ENCODE results near the gene EHD1. TPM values are rescaled to one million over a fixed set of nuclear protein-coding genes. Genes with fewer than 3 reads are reported as not detected.
A peak's percentile ranks its signal among the peaks of the same experiment; 100 is the strongest.

EHD1 gene
- total and polyA plus RNA-seq, 9 of the 15 experiments (the other 6 are each of a cell fraction or from before 2014, with no cell fraction given): 0.46 to 65.0 (median 16.4) TPM

DNA sequence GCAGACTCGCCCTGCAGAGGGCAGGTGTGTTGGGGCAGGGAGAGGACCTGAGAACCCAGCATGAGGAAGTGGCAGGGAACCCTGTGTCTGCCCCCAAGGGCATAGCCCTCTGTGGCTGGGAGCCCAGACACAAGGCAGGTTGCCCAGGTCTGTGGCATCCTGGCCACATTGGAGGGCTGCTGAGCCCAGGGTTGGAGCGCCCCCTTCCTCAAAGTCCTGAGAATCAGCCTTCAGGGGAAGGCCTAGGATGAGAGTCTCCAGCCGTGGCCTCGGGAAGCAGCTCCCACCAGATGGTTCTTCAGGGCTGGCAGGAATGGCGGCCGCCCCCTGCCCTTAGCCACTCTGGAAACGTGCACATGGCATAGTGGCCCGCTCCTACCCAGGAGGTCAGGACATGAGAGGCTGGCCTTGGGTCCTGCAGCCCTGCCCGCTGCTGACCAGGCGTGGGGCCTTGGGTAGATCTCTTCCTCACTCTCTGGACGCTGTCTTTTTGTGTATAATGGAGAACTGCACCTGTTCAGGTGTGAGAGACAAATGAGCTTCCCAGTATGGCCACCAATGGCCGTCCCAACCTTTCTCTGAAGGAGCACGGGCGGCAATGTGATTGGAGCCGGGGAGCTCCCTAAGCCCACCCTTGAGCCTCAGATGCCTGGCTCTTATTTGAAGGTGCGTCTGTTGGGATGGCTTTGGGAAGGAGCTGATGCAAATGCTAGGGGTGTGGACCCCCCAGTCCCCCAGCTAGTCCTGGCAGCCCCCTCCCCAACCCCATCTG is 29.4 kb downstream of the EHD1 start:
- TF ChIP-seq NCOA6 (IDR thresholded peaks at IDR 0.05) (no peak), C11orf30 (IDR thresholded peaks at IDR 0.05; ENCODE audit: low read depth) (no peak), ESRRB (CRISPR knock-in tag; IDR thresholded peaks at IDR 0.05; ENCODE audit: borderline replicate concordance) (no peak), RAD21 (CRISPR knock-in tag; conservative IDR thresholded peaks at IDR 0.05 in 1 of 2, IDR thresholded peaks at IDR 0.05 in 1 of 2) (peak in 1 of 2 experiments; percentile 22; a peak in 1 of 4 replicates), ARID1B (IDR thresholded peaks at IDR 0.05) (0 out of 2 replicates have a peak, but pooled peaks have one; percentile 7), SPI1 (IDR thresholded peaks at IDR 0.05; ENCODE audit: borderline replicate concordance, low read depth, low read length) (peak; percentile 36; the same call in 1 of the 2 replicates), ELF2 (CRISPR knock-in tag; IDR thresholded peaks at IDR 0.05) (no peak), NONO (IDR thresholded peaks at IDR 0.05; ENCODE audit: low read depth in 2 of 2, low read length in 1 of 2) (0 out of 4 replicates have a peak, but pooled peaks of 1 of the 2 experiments have one; percentile 25)
- TF ChIP-seq, protein P1, sequence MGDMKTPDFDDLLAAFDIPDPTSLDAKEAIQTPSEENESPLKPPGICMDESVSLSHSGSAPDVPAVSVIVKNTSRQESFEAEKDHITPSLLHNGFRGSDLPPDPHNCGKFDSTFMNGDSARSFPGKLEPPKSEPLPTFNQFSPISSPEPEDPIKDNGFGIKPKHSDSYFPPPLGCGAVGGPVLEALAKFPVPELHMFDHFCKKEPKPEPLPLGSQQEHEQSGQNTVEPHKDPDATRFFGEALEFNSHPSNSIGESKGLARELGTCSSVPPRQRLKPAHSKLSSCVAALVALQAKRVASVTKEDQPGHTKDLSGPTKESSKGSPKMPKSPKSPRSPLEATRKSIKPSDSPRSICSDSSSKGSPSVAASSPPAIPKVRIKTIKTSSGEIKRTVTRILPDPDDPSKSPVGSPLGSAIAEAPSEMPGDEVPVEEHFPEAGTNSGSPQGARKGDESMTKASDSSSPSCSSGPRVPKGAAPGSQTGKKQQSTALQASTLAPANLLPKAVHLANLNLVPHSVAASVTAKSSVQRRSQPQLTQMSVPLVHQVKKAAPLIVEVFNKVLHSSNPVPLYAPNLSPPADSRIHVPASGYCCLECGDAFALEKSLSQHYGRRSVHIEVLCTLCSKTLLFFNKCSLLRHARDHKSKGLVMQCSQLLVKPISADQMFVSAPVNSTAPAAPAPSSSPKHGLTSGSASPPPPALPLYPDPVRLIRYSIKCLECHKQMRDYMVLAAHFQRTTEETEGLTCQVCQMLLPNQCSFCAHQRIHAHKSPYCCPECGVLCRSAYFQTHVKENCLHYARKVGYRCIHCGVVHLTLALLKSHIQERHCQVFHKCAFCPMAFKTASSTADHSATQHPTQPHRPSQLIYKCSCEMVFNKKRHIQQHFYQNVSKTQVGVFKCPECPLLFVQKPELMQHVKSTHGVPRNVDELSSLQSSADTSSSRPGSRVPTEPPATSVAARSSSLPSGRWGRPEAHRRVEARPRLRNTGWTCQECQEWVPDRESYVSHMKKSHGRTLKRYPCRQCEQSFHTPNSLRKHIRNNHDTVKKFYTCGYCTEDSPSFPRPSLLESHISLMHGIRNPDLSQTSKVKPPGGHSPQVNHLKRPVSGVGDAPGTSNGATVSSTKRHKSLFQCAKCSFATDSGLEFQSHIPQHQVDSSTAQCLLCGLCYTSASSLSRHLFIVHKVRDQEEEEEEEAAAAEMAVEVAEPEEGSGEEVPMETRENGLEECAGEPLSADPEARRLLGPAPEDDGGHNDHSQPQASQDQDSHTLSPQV (IDR thresholded peaks at IDR 0.05): 0 out of 2 replicates have a peak, but pooled peaks have one; percentile 53
- TF ChIP-seq, protein P2, sequence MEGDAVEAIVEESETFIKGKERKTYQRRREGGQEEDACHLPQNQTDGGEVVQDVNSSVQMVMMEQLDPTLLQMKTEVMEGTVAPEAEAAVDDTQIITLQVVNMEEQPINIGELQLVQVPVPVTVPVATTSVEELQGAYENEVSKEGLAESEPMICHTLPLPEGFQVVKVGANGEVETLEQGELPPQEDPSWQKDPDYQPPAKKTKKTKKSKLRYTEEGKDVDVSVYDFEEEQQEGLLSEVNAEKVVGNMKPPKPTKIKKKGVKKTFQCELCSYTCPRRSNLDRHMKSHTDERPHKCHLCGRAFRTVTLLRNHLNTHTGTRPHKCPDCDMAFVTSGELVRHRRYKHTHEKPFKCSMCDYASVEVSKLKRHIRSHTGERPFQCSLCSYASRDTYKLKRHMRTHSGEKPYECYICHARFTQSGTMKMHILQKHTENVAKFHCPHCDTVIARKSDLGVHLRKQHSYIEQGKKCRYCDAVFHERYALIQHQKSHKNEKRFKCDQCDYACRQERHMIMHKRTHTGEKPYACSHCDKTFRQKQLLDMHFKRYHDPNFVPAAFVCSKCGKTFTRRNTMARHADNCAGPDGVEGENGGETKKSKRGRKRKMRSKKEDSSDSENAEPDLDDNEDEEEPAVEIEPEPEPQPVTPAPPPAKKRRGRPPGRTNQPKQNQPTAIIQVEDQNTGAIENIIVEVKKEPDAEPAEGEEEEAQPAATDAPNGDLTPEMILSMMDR (IDR thresholded peaks at IDR 0.05 in 2 of 3, conservative IDR thresholded peaks at IDR 0.05 in 1 of 3; ENCODE audit: insufficient read depth in 2 of 3, low read depth in 1 of 3, low read length in 3 of 3): peak; percentile 32 to 56 (median 43); a peak in 4 of 6 replicates
- no TSS peak for BruUV-seq (replicated peaks)
- POLR2A ChIA-PET: interaction anchor here (0.7 to 4.4 kb wide), 7 partner anchors 15 to 331 kb away, joined by 3 to 26 read pairs (median 7); partner anchors contain the start of genes ARL2 and EHD1
- Histone ChIP-seq H3K9me1 (ENCODE audit: control insufficient read depth, insufficient read depth, low read length) (no peaks in the 10 kb centered on the region), H3K4me3 (no peak overlapping the region), H3K4me1 (replicated peaks in 1 of 2; ENCODE audit: control insufficient read depth in 2 of 2, insufficient read depth in 2 of 2, low read length in 2 of 2) (peaks cover 38 to 82% of the 10 kb centered on the region in 2 experiments), H3K27ac (ENCODE audit: extremely low read depth, low read depth, low read length) (no peak overlapping the region), H3K4me2 (ENCODE audit: insufficient read depth, low read length) (no peak overlapping the region; the same call in 1 of the 2 replicates), H3K9me3 (replicated peaks; ENCODE audit: control insufficient read depth, insufficient read depth, low read depth, low read length) (no peaks in the 10 kb centered on the region), H3K9ac (ENCODE audit: insufficient read depth in 1 of 2, low read depth in 2 of 2, low read length in 2 of 2) (peak overlapping the region in 1 of 2 experiments; percentile 87; a peak in 2 of 4 replicates), H2AFZ (ENCODE audit: low read depth, low read length) (peak overlapping the region; percentile 61), H3K36me3 (ENCODE audit: control insufficient read depth, insufficient read depth, low read length) (peaks cover 10% of the 10 kb centered on the region; the same call in 1 of the 3 replicates), H3K27me3 (ENCODE audit: control insufficient read depth in 2 of 2, insufficient read depth in 2 of 2, low read length in 2 of 2) (no peaks in the 10 kb centered on the region; a peak in 1 of 5 replicates), H3K79me2 (ENCODE audit: control insufficient read depth, insufficient read depth, low read length) (peaks cover 2% of the 10 kb centered on the region; the same call in 2 of the 3 replicates), H4K20me1 (replicated peaks; ENCODE audit: control insufficient read depth, insufficient read depth, low read length) (no peaks in the 10 kb centered on the region)
- in situ Hi-C loops (cut with MboI): loop anchor here (5.0 kb wide), 2 partner anchors 43 to 148 kb away; partner anchors contain the start of gene BATF2
- 76% methylated on average over 15 of the region's 16 CpGs for WGBS (ENCODE audit: insufficient coverage, low coverage, missing lambda C conversion rate)
- ATAC-seq (no peak), FAIRE-seq (no peak), DNase-seq (ENCODE audit: extremely low read depth in 1 of 4, low spot score in 3 of 4) (peak in 1 of 4 experiments; percentile 33)
- CTCF ChIA-PET (ENCODE audit: low intra/inter-chr PET ratio): interaction anchor here (1.5 to 3.7 kb wide), 2 partner anchors 45 to 148 kb away, joined by 4 to 39 read pairs; partner anchors contain the start of gene BATF2
- intact Hi-C loops (cut with micrococcal nuclease): loop anchor here (5.0 to 10.0 kb wide), 2 partner anchors 263 to 406 kb away; partner anchors contain the start of gene TM7SF2

Data from K562 (cell line).